Stimulated activated CD8-positive, alpha-beta memory T cell treated with anti-CD3 and anti-CD28 coated beads, Interleukin-15, amount 100 ng/mL, for 24 hours (primary cell): ENCODE results near the gene PLK3.
"Not testable (repeated sequence)": the region's sequence is repeated elsewhere in the genome, so short reads cannot be mapped to it uniquely, and the experiment has no call there.

ENCODE experiments used
- DNase-seq: peaks from one replicate; pipeline ENCODE4 v3.0.0-alpha.2; 2020; ENCODE audit warnings: low read depth

The PLK3 gene

GRCh38 chr1:44808938-44809917, 9.1 kb downstream of the PLK3 start:
- DNase-seq: peak; percentile 52

- DNase-seq: no peak
Observed at GRCh38 chr1:44810101-44810761, 10.1 kb downstream of the PLK3 start.

- DNase-seq: not testable (repeated sequence)
Observed at GRCh38 chr1:44810762-44811105, 10.6 kb downstream of the PLK3 start.

GRCh38 chr1:44811234-44811633, 11.1 kb downstream of the PLK3 start:
- no peak for DNase-seq

GRCh38 chr1:44812822-44813543, 12.8 kb downstream of the PLK3 start:
- no peak for DNase-seq

GRCh38 chr1:44815926-44816325, 15.7 kb downstream of the PLK3 start:
- DNase-seq: not testable (repeated sequence)

- no peak for DNase-seq
Observed at GRCh38 chr1:44817307-44817706, 17.1 kb downstream of the PLK3 start.

GRCh38 chr1:44817771-44818495, 17.8 kb downstream of the PLK3 start:
- DNase-seq: no peak

GRCh38 chr1:44819196-44819607, 19.0 kb downstream of the PLK3 start:
- DNase-seq: no peak

- peak; percentile 57 for DNase-seq
Observed at GRCh38 chr1:44819608-44820327, 19.6 kb downstream of the PLK3 start.

GRCh38 chr1:44820328-44821239, 20.4 kb downstream of the PLK3 start:
- no peak for DNase-seq

GRCh38 chr1:44821240-44821715, 21.1 kb downstream of the PLK3 start:
- no peak for DNase-seq

- DNase-seq: no peak
Observed at GRCh38 chr1:44822131-44822701, 22.0 kb downstream of the PLK3 start.

- no peak for DNase-seq
Observed at GRCh38 chr1:44822981-44823451, 22.8 kb downstream of the PLK3 start.

GRCh38 chr1:44824392-44824791, 24.2 kb downstream of the PLK3 start:
- not testable (repeated sequence) for DNase-seq

GRCh38 chr1:44826375-44827196, 26.4 kb downstream of the PLK3 start:
- DNase-seq: no peak

- DNase-seq: no peak
Observed at GRCh38 chr1:44827197-44828002, 27.2 kb downstream of the PLK3 start.
